Effector memory CD4-positive, alpha-beta T cell (primary cell): ENCODE results near the gene CDH4.

ENCODE experiments used
- DNase-seq, 3 donors: peaks; one replicate each; pipeline ENCODE4 v3.0.0-alpha.2; 2020
- H3K27ac ChIP-seq: 2 replicates; pipeline ENCODE4 v1.7.0; 2013; ENCODE audit warnings: mild to moderate bottlenecking, low read length, moderate library complexity; ENCODE audit not compliant: insufficient read depth, poor library complexity, severe bottlenecking
- H3K27me3 ChIP-seq: replicated peaks from 2 replicates; pipeline ENCODE4 v1.7.0; 2013; ENCODE audit warnings: mild to moderate bottlenecking, low read length; ENCODE audit not compliant: insufficient read depth, control insufficient read depth, poor library complexity, severe bottlenecking
- H3K36me3 ChIP-seq: 2 replicates; pipeline ENCODE4 v1.7.0; 2013; ENCODE audit warnings: mild to moderate bottlenecking, low read length, moderate library complexity; ENCODE audit not compliant: control insufficient read depth, insufficient read depth
- H3K4me1 ChIP-seq: 2 replicates; pipeline ENCODE4 v1.7.0; 2013; ENCODE audit warnings: low read length, mild to moderate bottlenecking; ENCODE audit not compliant: control insufficient read depth, insufficient read depth, poor library complexity, severe bottlenecking
- H3K4me3 ChIP-seq: 2 replicates; pipeline ENCODE4 v1.7.0; 2013; ENCODE audit warnings: low read length, low read depth, mild to moderate bottlenecking; ENCODE audit not compliant: insufficient read depth, poor library complexity, severe bottlenecking
- H3K9me3 ChIP-seq: 2 replicates; pipeline ENCODE4 v1.7.0; 2013; ENCODE audit warnings: mild to moderate bottlenecking, low read length, moderate library complexity; ENCODE audit not compliant: control insufficient read depth

CDH4 gene

GRCh38 chr20:61433176-61433575 lies 181.1 kb downstream of the CDH4 start:
- DNase-seq = no peak
- Histone ChIP-seq H3K36me3 (no peaks in the 10 kb centered on the region), H3K27ac (no peak overlapping the region), H3K27me3 (no peaks in the 10 kb centered on the region), H3K4me1 (no peaks in the 10 kb centered on the region), H3K9me3 (no peaks in the 10 kb centered on the region), H3K4me3 (no peak overlapping the region)

GRCh38 chr20:61433816-61434215 lies 181.8 kb downstream of the CDH4 start:
- Histone ChIP-seq H3K36me3 (no peaks in the 10 kb centered on the region), H3K27me3 (no peaks in the 10 kb centered on the region), H3K4me3 (no peak overlapping the region), H3K9me3 (no peaks in the 10 kb centered on the region), H3K4me1 (no peaks in the 10 kb centered on the region), H3K27ac (no peak overlapping the region)
- DNase-seq = no peak

DNA sequence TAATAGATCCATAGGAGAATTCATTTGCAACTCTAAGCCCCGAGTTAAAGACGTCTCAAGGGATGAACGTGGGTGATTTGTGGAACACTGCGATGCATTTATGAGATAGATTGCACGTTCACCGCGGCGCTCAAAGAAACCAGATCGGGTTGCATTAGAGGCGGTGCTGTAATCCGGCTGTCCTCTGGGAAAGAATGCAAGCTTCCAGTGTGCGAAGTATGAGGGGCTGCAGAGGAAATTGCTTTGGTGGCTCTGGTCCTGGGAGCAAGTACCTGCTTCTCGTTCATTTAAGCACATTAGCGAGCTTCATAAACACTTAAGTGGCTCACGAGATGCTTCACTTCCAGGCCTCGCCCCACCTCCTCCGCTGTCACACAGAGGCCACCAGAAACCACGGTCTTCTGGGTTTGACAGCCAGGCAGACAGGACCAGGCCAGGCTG lies 182.3 kb downstream of the CDH4 start:
- Histone ChIP-seq H3K27ac (no peak overlapping the region), H3K27me3 (no peaks in the 10 kb centered on the region), H3K4me3 (no peak overlapping the region), H3K4me1 (no peaks in the 10 kb centered on the region), H3K9me3 (no peaks in the 10 kb centered on the region), H3K36me3 (no peaks in the 10 kb centered on the region)
- DNase-seq = no peak

- Histone ChIP-seq H3K27ac (no peak overlapping the region), H3K36me3 (no peaks in the 10 kb centered on the region), H3K9me3 (no peaks in the 10 kb centered on the region), H3K27me3 (no peaks in the 10 kb centered on the region), H3K4me1 (no peaks in the 10 kb centered on the region), H3K4me3 (no peak overlapping the region)
- DNase-seq = no peak
Measured at GRCh38 chr20:61435184-61435822, 183.2 kb downstream of the CDH4 start.

DNA sequence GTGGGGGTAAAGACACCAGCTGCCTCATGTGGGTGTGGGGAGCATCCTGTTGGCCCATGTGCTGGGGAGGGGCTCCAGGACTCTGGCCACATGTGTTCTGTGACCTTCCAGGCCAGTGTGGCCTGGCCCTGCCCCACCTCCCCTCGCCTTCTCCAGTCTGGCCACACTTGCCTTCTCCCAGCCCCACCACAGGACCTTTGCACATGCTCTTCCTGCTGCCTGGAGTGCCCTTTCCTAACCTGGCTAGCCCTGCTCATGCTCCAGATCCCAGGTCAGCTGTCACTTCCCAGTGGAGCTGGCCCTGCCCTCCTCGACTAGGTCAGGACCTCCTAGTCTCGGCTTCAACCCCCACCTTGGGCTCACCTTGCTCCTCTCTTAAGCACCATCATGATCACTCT lies 183.8 kb downstream of the CDH4 start:
- no peak for DNase-seq
- H3K4me1 ChIP-seq = no peaks in the 10 kb centered on the region
- H3K9me3 ChIP-seq = no peaks in the 10 kb centered on the region
- H3K27me3 ChIP-seq = no peaks in the 10 kb centered on the region
- H3K36me3 ChIP-seq = no peaks in the 10 kb centered on the region
- H3K27ac ChIP-seq = no peak overlapping the region
- no peak overlapping the region for H3K4me3 ChIP-seq

GRCh38 chr20:61436283-61436666 lies 184.2 kb downstream of the CDH4 start:
- H3K9me3 ChIP-seq = no peaks in the 10 kb centered on the region
- DNase-seq = no peak
- H3K27ac ChIP-seq = no peak overlapping the region

DNA sequence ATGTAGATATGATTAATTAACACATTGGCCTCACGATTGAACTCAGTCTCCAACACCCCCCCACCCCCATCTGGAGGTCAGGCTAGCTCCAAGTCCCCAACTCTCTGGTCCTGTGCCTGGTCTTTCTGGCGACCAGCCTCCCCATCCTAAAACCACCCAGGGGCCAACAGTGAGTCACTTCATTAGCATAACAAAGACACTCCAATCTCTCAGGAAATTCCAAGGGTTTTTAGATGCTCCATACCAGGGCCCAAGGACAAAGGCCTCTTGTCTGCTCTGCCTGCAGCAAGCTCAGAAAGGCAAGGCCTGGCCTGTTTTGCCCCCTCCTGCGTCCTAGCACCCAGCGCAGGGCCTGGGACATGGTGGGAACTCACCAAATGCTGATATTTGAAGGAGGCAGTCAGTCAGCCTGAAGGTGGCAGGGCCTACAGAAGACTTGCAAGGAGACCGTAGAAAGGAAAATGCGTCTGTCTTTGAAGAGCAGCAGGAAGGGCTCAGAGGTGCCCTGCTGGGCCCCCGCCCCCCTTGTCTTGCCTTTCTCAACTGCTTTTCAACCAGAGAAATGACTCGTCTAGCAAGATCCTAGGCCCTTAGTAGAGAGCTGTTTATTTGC lies 184.7 kb downstream of the CDH4 start:
- H3K4me3 ChIP-seq = no peak overlapping the region
- DNase-seq = no peak
- H3K27me3 ChIP-seq = no peaks in the 10 kb centered on the region
- H3K4me1 ChIP-seq = no peaks in the 10 kb centered on the region
- no peaks in the 10 kb centered on the region for H3K9me3 ChIP-seq
- no peak overlapping the region for H3K27ac ChIP-seq
- H3K36me3 ChIP-seq = no peaks in the 10 kb centered on the region

More at GRCh38 chr20:61436283-61436666, 184.2 kb downstream of the CDH4 start:
- no peak overlapping the region for H3K4me3 ChIP-seq
- H3K36me3 ChIP-seq = no peaks in the 10 kb centered on the region
- H3K4me1 ChIP-seq = no peaks in the 10 kb centered on the region
- H3K27me3 ChIP-seq = no peaks in the 10 kb centered on the region

DNA sequence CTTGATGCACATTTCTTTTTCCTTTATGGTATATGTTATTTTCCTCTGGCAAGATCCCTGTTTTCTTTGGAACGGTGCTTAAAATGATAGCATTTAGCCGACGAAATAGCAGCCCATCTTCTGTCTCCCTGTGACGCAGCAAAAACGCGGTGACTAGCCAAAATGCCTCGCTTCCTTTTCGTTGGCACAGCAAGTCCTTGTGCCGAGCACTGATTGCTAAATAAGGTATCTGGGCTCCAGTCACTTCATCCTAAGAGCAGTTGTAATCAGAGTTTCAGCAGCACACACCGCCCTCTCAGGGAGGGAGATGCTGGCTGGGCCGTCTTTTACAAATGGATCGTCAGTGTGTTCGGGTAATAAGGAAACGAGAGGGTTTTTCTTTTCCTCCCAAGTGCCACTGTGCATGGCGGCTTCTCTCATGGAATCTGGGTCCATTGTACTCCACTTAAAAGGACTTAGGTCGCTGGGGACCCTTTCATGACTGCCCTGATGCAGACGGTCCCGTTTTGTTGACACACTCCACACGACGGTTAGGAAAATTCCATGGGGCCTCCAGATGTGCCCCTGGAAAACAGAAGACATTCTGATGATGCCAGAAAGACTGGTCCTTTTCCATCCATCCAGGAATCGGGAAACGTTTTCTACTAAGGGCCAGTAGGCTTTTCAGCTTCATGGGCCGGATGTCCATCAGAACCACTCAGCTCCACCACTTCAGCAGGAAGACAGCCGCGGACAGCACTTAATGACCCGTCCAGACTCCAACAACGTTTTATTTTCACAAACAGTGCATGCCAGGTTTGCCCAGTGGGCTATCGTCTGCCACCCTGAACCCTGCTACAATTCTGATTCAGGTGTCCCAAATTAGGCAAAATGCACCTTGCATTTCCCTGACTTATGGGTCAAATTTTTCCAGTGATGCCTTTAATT lies 185.5 kb downstream of the CDH4 start:
- H3K36me3 ChIP-seq = no peaks in the 10 kb centered on the region
- no peaks in the 10 kb centered on the region for H3K9me3 ChIP-seq
- no peaks in the 10 kb centered on the region for H3K27me3 ChIP-seq
- no peaks in the 10 kb centered on the region for H3K4me1 ChIP-seq
- no peak overlapping the region for H3K27ac ChIP-seq
- no peak for DNase-seq
- no peak overlapping the region for H3K4me3 ChIP-seq

GRCh38 chr20:61438285-61438684 lies 186.2 kb downstream of the CDH4 start:
- H3K9me3 ChIP-seq = no peaks in the 10 kb centered on the region
- H3K4me1 ChIP-seq = no peaks in the 10 kb centered on the region
- H3K36me3 ChIP-seq = no peaks in the 10 kb centered on the region
- no peak for DNase-seq
- H3K27me3 ChIP-seq = no peaks in the 10 kb centered on the region
- no peak overlapping the region for H3K4me3 ChIP-seq
- no peak overlapping the region for H3K27ac ChIP-seq

DNA sequence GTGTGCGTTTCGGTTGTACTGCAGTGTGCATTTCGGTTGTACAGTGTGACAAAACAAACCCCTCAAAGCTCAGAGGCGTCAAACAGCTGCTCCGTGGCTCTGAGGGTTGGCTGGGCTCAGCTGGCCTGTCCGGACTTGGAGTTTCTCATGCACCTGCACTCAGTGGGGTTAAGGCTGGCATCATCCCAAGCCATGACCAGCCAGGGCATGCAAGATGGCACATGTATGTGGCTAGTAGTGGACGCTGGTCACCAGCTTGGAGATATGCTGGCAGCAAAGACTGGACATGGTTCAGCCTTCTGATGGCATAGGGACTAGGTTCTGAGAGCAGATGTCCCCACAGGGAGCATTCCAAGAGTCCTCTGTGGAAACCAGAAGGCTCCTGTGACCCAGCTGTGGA lies 187.2 kb downstream of the CDH4 start:
- Histone ChIP-seq H3K27ac (no peak overlapping the region), H3K27me3 (no peaks in the 10 kb centered on the region), H3K36me3 (no peaks in the 10 kb centered on the region), H3K9me3 (no peaks in the 10 kb centered on the region), H3K4me3 (no peak overlapping the region), H3K4me1 (no peaks in the 10 kb centered on the region)
- no peak for DNase-seq
